ENCODE results near the gene GRPEL1. TPM values are rescaled to one million over a fixed set of nuclear protein-coding genes. Genes with fewer than 3 reads are reported as not detected.

The GRPEL1 gene
- total RNA-seq, 1 experiment from 2014 or later, result 49.9 TPM

DNA sequence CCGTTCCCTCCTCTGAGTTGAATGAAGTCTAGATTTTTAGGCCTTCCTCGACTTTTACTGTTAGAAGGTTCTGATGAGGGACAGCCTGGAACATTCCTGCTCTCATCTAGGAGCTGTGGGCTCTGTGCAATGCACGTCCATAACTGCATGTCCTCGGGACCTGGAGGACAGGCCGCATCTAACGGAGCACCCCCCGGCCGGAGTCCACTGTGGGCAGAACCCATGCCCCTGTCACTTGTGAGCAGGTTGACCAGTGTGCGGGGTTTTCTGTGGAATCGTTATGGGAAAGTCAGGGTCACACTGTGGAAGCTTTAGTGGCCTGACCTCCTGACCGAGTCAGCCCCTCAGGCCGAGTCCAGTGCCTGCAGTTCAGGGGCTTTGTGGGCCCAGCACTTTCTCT is 44.0 kb downstream of the GRPEL1 start:
- Histone ChIP-seq H3F3A (ENCODE audit: insufficient read depth, low read depth) (peaks cover 22% of the 10 kb centered on the region), H3K4me2 (no peak overlapping the region), H2AFZ (no peak overlapping the region), H3K27me3 (ENCODE audit: insufficient read depth, low read depth) (no peaks in the 10 kb centered on the region), H3K79me2 (ENCODE audit: low read depth) (0 out of 2 replicates have a peak, but pooled peaks cover 9% of the 10 kb centered on the region), H4K20me1 (ENCODE audit: insufficient read depth) (no peaks in the 10 kb centered on the region), H3K27ac (no peak overlapping the region), H3K9me2 (ENCODE audit: insufficient read depth) (no peaks in the 10 kb centered on the region), H3K4me1 (replicated peaks; ENCODE audit: insufficient read depth) (peaks cover 23% of the 10 kb centered on the region), H3K9me3 (ENCODE audit: insufficient read depth, low read depth) (no peaks in the 10 kb centered on the region), H3K36me3 (ENCODE audit: low read depth) (no peaks in the 10 kb centered on the region), H3K4me3 (no peak overlapping the region)
- no TSS peak for BruUV-seq (replicated peaks)
- CTCF ChIA-PET, result no interaction called here
- no peak for TF ChIP-seq CTCF (conservative IDR thresholded peaks at IDR 0.05)
- no peak for TF ChIP-seq EZH2 (IDR thresholded peaks at IDR 0.05; ENCODE audit: low read depth)
- DNase-seq, result no peak
- POLR2A ChIA-PET (ENCODE audit: unreplicated experiment), result no interaction called here
- intact Hi-C loops (cut with micrococcal nuclease; ENCODE audit: unreplicated experiment), result no loop called here

- DNase-seq, result no peak
- Histone ChIP-seq H3K4me3 (no peak overlapping the region), H3K27me3 (ENCODE audit: insufficient read depth, low read depth) (no peaks in the 10 kb centered on the region), H2AFZ (no peak overlapping the region), H3K4me2 (no peak overlapping the region), H3F3A (ENCODE audit: insufficient read depth, low read depth) (peaks cover 22% of the 10 kb centered on the region), H4K20me1 (ENCODE audit: insufficient read depth) (no peaks in the 10 kb centered on the region), H3K36me3 (ENCODE audit: low read depth) (no peaks in the 10 kb centered on the region), H3K9me2 (ENCODE audit: insufficient read depth) (no peaks in the 10 kb centered on the region), H3K27ac (peak overlapping the region; percentile 86; the same call in 1 of the 2 replicates), H3K79me2 (ENCODE audit: low read depth) (0 out of 2 replicates have a peak, but pooled peaks cover 9% of the 10 kb centered on the region), H3K9me3 (ENCODE audit: insufficient read depth, low read depth) (no peaks in the 10 kb centered on the region), H3K4me1 (replicated peaks; ENCODE audit: insufficient read depth) (peaks cover 23% of the 10 kb centered on the region)
- ChIA-PET POLR2A (ENCODE audit: unreplicated experiment) (no interaction called here), CTCF (no interaction called here)
- BruUV-seq (replicated peaks), result no TSS peak
- TF ChIP-seq EZH2 (IDR thresholded peaks at IDR 0.05; ENCODE audit: low read depth) (no peak), CTCF (conservative IDR thresholded peaks at IDR 0.05) (no peak)
- intact Hi-C loops (cut with micrococcal nuclease; ENCODE audit: unreplicated experiment), result no loop called here
Measured at GRCh38 chr4:7023486-7023885, 44.4 kb downstream of the GRPEL1 start.

DNA sequence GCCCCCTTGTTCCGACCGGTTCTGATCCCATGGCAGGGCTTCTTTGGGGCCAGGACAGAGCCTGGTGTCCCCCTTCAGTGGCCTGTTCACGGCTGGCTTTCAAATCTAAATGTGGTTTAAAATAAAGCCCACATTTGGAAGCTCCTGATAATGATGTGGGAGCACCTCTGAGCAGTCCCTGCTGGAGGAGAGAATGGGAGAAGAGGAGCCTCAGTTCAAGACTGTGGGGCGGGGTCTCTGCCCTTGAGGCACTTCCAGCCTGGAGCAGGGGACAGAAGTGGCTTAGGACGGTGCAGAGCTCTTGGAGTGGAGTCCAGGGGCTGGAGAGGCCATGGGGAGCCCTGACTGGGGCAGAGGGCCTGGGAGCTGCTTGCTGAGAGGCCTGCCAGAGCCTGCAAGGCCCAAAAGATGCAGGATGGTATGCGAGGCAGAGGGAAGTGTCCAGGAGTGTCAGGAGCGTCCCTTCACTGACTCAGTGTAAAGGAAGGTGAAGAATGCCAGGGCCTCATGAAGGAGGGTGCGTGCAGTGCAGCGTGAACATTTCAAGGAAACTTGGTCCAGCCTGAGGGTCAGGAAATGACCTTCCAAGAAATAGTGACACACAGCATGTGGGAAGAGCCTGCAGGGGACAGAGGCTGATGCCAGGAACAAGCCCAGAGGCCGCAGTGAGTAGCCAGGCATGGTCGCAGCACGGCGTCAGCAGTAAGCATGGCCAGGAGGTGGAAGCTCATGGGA is 45.8 kb downstream of the GRPEL1 start:
- Histone ChIP-seq H4K20me1 (ENCODE audit: insufficient read depth) (no peaks in the 10 kb centered on the region), H3K27ac (peak overlapping the region; percentile 86), H3K27me3 (ENCODE audit: insufficient read depth, low read depth) (no peaks in the 10 kb centered on the region), H3K4me3 (no peak overlapping the region), H3K79me2 (ENCODE audit: low read depth) (0 out of 2 replicates have a peak, but pooled peaks cover 9% of the 10 kb centered on the region), H2AFZ (no peak overlapping the region), H3K9me3 (ENCODE audit: insufficient read depth, low read depth) (no peaks in the 10 kb centered on the region), H3K9me2 (ENCODE audit: insufficient read depth) (no peaks in the 10 kb centered on the region), H3F3A (ENCODE audit: insufficient read depth, low read depth) (peaks cover 22% of the 10 kb centered on the region), H3K4me2 (peak overlapping the region; percentile 43; the same call in 1 of the 2 replicates), H3K4me1 (replicated peaks; ENCODE audit: insufficient read depth) (peaks cover 23% of the 10 kb centered on the region), H3K36me3 (ENCODE audit: low read depth) (no peaks in the 10 kb centered on the region)
- ChIA-PET POLR2A (ENCODE audit: unreplicated experiment) (interaction anchor here (0.6 kb wide), 2 partner anchors 30 to 31 kb away, joined by 3 to 5 read pairs; no protein-coding TSS in a partner anchor), CTCF (interaction anchor here (0.6 to 1.4 kb wide), 3 partner anchors 21 to 49 kb away, joined by 4 to 14 read pairs (median 11); partner anchors contain the start of gene TADA2B)
- no peak for TF ChIP-seq EZH2 (IDR thresholded peaks at IDR 0.05; ENCODE audit: low read depth)
- TF ChIP-seq CTCF (conservative IDR thresholded peaks at IDR 0.05), result no peak
- BruUV-seq (replicated peaks), result no TSS peak
- intact Hi-C loops (cut with micrococcal nuclease; ENCODE audit: unreplicated experiment), result loop anchor here (1.0 kb wide), 2 partner anchors 12 to 23 kb away; no protein-coding TSS in a partner anchor
- peak; percentile 85 to 98 for DNase-seq
